ENCODE data around the gene ADORA1.

ADORA1 gene

DNA sequence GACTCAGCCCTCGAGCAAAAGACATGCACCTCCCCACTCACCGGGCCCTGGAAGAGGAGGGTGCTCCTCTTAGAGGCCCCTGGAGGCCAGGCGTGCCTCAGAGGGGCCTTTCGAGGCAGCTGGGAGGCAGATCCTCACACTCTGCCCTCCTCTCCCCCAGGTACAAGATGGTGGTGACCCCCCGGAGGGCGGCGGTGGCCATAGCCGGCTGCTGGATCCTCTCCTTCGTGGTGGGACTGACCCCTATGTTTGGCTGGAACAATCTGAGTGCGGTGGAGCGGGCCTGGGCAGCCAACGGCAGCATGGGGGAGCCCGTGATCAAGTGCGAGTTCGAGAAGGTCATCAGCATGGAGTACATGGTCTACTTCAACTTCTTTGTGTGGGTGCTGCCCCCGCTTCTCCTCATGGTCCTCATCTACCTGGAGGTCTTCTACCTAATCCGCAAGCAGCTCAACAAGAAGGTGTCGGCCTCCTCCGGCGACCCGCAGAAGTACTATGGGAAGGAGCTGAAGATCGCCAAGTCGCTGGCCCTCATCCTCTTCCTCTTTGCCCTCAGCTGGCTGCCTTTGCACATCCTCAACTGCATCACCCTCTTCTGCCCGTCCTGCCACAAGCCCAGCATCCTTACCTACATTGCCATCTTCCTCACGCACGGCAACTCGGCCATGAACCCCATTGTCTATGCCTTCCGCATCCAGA, 37.7 kb downstream of the ADORA1 start:
- TF ChIP-seq, protein P1, sequence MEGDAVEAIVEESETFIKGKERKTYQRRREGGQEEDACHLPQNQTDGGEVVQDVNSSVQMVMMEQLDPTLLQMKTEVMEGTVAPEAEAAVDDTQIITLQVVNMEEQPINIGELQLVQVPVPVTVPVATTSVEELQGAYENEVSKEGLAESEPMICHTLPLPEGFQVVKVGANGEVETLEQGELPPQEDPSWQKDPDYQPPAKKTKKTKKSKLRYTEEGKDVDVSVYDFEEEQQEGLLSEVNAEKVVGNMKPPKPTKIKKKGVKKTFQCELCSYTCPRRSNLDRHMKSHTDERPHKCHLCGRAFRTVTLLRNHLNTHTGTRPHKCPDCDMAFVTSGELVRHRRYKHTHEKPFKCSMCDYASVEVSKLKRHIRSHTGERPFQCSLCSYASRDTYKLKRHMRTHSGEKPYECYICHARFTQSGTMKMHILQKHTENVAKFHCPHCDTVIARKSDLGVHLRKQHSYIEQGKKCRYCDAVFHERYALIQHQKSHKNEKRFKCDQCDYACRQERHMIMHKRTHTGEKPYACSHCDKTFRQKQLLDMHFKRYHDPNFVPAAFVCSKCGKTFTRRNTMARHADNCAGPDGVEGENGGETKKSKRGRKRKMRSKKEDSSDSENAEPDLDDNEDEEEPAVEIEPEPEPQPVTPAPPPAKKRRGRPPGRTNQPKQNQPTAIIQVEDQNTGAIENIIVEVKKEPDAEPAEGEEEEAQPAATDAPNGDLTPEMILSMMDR (conservative IDR thresholded peaks at IDR 0.05) = no peak
- TF ChIP-seq ZFX (IDR thresholded peaks at IDR 0.05) = no peak
- no peak overlapping the region for H3K27ac ChIP-seq

DNA sequence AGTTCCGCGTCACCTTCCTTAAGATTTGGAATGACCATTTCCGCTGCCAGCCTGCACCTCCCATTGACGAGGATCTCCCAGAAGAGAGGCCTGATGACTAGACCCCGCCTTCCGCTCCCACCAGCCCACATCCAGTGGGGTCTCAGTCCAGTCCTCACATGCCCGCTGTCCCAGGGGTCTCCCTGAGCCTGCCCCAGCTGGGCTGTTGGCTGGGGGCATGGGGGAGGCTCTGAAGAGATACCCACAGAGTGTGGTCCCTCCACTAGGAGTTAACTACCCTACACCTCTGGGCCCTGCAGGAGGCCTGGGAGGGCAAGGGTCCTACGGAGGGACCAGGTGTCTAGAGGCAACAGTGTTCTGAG, 38.3 kb downstream of the ADORA1 start:
- no peak overlapping the region for H3K27ac ChIP-seq
- TF ChIP-seq ZFX (IDR thresholded peaks at IDR 0.05) = no peak
- TF ChIP-seq, protein P1 (conservative IDR thresholded peaks at IDR 0.05) = no peak

DNA sequence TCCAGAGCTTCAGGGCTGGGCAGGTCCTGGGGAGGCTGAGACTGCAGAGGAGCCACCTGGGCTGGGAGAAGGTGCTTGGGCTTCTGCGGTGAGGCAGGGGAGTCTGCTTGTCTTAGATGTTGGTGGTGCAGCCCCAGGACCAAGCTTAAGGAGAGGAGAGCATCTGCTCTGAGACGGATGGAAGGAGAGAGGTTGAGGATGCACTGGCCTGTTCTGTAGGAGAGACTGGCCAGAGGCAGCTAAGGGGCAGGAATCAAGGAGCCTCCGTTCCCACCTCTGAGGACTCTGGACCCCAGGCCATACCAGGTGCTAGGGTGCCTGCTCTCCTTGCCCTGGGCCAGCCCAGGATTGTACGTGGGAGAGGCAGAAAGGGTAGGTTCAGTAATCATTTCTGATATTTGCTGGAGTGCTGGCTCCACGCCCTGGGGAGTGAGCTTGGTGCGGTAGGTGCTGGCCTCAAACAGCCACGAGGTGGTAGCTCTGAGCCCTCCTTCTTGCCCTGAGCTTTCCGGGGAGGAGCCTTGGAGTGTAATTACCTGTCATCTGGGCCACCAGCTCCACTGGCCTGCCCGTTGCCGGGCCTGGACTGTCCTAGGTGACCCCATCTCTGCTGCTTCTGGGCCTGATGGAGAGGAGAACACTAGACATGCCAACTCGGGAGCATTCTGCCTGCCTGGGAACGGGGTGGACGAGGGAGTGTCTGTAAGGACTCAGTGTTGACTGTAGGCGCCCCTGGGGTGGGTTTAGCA, 38.8 kb downstream of the ADORA1 start:
- TF ChIP-seq, protein P1 (conservative IDR thresholded peaks at IDR 0.05) = no peak; the same call in 1 of the 2 replicates
- no peak overlapping the region for H3K27ac ChIP-seq

DNA sequence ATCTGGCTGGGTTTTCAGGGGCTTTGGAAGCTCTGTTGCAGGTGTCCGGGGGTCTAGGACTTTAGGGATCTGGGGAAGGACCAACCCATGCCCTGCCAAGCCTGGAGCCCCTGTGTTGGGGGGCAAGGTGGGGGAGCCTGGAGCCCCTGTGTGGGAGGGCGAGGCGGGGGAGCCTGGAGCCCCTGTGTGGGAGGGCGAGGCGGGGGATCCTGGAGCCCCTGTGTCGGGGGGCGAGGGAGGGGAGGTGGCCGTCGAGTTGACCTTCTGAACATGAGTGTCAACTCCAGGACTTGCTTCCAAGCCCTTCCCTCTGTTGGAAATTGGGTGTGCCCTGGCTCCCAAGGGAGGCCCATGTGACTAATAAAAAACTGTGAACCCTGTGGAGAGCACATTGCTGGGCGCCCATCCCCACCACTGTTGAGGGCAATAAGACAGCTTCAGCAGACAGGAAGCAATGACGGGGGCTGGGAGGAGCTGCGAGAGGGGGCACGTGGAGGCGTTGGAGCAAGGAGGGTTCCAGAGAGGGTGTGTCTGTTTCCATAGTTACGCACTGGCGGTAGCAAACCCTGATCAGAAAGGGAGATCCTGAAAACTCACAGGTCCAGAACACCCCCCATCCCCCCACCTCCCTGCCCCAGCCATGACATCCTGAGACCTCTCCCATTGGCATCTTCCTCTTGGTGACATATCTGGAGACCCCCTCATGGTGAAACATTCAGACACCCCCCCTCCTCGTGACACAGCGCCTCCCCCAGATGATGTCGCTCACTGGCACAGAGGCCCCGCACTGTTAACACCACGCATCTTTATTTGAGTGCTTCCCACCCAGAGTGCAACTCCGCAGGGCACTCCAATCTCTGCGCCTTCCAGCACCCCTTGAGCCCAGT, 39.7 kb downstream of the ADORA1 start:
- TF ChIP-seq ZFX (IDR thresholded peaks at IDR 0.05) = no peak
- TF ChIP-seq, protein P1 (conservative IDR thresholded peaks at IDR 0.05) = no peak
- H3K27ac ChIP-seq = no peak overlapping the region

DNA sequence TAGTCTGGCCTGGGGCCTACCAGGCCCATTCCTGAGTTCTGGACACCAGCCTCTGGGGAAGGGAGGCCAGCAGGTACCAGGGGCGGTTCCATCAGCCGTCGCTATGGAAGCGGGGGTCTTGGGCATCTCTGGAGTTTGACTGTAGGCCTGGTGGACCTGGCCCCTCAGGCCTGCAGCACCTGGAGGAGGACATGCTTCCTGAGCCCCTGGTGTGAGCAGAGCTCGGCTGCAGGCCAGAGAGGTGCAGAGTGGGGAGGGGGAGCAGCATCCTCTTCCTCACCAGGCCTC, 40.3 kb downstream of the ADORA1 start:
- no peak overlapping the region for H3K27ac ChIP-seq
- TF ChIP-seq, protein P1 (conservative IDR thresholded peaks at IDR 0.05) = no peak
- TF ChIP-seq ZFX (IDR thresholded peaks at IDR 0.05) = no peak

DNA sequence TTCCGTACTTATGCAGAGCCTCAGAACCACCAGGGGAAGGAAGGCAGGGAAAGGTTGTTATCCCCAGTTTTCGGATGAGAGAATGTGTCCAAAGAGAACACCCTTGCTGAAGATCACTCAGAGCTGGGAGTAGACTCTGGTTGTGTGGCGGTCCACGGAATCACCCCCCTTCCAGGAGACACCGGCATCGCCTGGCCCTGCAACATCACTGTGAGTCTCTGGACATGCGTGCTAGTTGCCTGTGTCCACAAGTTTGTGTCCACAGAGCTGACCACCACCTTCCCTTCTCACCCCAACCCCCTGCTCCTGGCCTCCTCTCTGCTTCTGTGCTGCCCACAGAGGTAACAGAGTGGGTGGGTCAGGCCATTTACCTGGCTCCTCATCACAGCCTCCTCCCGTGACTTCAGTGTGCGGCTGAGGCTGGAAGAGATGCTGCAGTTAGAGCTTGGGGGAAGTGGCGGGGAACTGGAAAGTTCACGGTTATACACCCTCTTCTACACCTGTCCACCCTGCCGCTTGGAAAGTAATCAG, 40.8 kb downstream of the ADORA1 start:
- no peak overlapping the region for H3K27ac ChIP-seq
- TF ChIP-seq, protein P1 (conservative IDR thresholded peaks at IDR 0.05) = no peak
- TF ChIP-seq ZFX (IDR thresholded peaks at IDR 0.05) = no peak
